Measurements from ENCODE around the gene GMEB2.
"Not testable (repeated sequence)": the region's sequence is repeated elsewhere in the genome, so short reads cannot be mapped to it uniquely, and the experiment has no call there.

Gene GMEB2

DNA sequence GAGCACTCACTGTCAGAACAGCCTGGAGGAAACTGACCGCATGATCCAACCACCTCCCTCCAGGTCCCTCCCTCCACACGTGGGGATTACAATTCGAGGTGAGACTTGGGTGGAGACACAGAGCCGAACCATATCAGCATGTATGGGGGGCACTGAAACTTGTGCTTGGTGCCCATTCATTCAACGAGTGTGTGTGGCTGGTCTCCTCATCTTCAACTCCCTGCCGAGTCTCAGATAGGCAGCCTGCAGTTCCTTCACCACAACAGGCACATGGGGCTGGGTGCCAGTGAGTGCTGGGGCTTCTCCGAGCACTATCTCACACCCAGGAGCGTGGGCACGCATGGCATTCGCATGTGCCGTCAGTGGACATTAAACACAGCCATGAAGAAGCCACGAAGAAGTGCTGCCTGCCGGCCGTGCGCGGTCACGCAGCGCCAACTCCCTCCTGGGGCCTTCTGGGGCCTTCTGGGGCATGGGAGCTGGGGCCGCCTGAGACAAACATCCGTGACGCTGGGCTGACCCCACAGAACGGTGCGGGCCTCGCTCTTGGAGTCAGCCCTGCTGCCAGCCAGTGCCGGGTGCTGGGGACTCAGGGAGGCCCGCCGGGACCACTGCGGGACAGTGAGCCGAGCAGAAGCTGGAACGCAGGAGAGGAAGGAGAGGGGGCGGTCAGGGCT lies 30.5 kb upstream of the GMEB2 start:
- DNase-seq (ENCODE audit: low spot score), result no peak

DNA sequence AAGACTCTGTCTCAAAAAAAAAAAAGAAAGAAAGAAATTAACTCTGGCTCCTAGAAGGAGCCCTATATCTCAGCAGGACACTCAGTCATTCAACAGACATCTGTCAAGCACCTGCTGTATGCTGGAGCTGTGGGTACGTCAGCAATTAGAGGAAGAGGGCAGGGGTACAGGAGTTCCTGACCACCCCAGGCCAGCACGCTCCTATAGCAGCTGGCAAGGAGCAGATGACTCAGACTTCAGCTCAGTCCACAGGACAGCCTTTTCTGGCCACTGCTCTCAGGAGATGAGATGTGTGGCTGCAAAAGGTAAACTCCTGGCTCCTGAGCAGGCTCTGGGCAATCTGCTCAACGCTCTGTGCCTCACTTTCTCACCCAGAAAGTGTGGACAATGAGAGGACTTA lies 29.6 kb upstream of the GMEB2 start:
- no peak for DNase-seq (ENCODE audit: low spot score)

GRCh38 chr20:63655249-63655648 lies 28.3 kb upstream of the GMEB2 start:
- no peak for DNase-seq (ENCODE audit: low spot score)

DNA sequence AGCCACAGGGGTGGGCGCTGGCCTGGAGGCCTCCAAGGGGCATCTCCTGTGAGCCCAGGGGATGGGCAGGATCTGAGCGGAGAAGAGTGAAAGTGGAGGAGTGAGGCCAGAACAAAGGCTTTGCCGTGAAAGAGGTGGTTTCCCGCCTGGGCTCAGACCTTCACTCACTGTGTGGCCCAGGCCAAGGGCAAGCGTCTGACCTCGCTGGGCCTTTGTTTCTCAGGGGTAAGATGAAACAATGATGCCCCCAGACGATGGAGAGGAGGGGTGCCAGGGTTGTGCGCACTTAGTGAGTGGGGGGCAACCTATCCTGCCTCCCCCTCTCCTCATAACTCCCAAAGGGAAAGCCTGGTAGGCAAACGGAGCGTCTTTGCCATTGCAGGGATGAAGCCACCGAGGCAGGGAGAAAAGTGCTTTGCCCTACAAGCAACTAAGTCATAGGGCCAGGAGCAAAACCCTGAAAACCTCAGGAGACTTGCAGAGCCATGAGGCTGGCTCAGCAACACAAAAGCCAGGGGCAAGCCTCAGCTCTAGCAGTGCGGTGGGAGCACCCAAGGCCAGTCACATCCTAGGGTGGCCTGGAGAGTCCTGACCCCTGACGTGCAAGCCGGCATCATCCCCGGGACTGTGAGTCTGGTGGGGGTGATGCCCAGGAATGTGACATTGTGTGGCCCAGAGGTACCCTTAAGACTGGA lies 27.2 kb upstream of the GMEB2 start:
- no peak for DNase-seq (ENCODE audit: low spot score)

DNA sequence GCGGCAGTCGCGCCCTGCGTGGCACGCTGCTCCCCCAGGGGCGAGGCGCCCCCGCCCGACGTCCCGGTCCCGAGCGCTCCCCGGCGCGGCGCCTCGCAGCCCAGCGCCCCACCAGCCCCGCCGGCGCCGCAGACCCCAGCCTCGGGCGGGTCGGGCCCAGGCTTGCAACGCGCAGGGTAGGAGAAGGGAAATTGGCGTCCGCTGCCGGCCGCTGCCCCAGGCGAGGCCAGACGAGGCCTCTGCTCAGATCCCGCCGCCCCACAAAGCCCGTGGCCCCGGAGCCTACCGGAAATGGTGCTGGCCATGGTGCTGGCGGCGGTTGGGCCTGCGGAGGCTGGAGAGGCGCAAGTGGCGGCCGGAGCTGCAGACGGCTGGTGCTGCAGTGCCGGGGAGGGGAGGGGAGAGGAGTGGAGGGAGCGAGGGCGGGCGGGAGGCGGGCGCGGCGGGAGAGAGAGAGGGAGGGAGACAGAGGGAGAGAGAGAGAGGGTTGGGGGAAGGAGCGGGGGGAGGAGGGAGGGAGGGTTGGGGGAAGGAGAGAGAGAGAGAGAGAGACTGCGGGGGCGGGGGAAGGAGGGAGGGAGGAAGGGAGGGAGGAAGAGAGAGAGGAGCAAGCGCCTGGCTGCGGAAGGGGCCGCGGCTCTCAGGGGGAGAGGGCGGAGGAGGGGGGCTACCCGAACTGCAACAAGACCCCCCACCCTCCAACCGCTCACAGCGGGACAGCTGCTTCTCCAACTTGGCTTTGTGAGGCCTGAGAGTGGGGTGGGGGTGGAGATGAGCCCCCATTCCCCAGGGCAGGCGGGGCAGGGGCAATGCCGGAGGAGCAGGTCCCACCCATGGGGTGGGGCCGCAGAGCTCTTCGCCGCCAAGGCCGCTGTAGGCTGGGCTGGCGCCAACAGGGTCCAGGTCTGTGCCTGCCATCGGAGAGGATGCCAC lies 26.4 kb upstream of the GMEB2 start, which contains the start of gene STMN3:
TSS of gene STMN3 (minus strand) at position 384 of the 933 bp plus-strand sequence. CDS start at position 305, 79 bp downstream.
- DNase-seq (ENCODE audit: low spot score), result peak; percentile 82

DNA sequence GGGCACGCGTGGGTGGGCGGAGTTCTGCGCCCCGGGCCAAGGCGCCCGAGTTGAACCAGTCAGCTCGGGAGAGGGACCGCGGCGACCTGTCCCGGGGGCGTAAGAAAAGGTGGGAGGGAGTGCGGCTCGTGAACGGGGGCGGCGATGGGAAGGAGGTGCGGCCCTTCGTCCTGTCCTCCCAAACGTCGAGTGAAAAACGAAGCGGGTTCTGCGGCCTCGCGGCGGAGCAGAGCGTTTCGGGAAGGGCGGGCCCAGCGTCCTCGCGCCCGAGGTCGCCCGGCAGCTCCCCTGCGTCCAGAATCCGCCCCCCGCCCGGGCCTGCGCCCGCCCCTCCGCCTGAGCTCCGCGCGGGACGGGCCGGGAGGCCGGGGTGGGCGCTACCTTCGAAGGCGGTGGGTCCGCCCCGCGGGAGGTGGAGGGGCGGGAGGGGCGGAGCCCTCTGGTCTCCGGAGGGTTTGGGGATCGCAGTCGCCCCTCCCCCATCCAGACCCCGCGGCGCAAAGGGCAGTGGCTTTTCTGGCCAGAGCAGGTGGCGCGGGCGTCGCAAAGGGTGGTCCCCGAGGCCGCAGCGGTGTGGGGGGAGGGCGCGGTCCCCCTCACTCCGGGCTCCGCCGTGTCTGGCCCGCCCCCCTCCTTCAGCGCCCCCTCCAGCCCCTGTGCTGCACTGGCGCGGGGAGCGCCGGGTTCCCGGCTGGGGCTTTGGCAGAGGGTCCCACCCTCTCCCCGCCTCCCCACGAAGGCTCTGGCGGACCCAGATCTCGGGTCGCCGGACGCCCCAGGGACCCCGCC lies 25.5 kb upstream of the GMEB2 start:
- DNase-seq (ENCODE audit: low spot score), result no peak

- no peak for DNase-seq (ENCODE audit: low spot score)
Observed at GRCh38 chr20:63651942-63652191, 25.0 kb upstream of the GMEB2 start.

GRCh38 chr20:63650486-63650885 lies 23.6 kb upstream of the GMEB2 start:
- DNase-seq (ENCODE audit: low spot score), result not testable (repeated sequence)

DNA sequence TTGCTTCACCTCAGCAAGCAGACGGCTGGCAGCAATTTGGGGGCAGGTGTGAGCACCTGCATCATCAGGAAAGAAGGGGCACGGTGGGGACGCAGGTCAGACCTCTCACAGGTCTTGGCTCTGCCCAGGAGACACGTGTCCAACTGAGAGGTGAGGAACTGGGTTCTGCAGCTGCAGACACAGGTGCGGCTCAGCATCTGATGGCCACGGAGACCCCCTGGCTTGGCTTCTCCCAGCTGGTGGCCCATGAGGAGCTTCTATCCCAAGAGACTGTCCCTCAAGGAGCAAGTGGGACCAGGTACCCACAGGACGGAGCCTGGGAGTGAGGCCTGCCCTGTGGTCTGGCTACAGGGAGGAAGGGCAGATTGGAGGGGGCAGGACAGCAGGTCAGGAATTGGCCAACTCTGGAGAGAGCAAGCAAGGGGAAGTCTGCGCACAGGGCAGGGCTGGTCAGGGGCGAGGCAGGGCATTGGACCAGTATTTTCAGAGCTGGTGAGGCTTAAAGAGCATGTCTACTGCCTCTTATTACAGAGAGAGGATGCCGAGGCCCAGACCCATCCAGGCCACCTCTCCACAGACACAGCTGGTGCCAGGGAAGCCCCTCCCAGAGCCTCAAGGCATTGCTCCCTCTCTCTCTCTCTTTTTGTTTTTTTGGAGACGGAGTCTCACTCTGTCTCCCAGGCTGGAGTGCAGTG lies 22.1 kb upstream of the GMEB2 start:
- DNase-seq (ENCODE audit: low spot score), result no peak

DNA sequence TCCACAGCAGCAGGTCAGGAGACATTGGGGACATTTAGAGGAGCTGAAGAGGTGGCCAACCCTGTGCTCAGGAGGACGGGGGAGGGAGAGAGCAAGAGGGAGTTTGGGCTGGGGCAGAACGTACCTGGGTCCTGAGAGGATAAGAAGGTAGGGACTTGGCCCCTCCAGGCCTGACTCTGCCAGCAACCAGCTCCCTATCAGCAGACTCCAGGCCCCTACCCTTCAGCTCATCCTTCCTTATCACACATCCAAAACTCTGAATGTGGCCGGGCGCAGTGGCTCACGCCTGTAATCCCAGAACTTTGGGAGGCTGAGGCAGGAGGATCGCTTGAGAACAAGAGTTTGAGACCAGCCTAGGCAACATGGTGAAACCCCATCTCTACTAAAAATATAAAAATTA lies 21.3 kb upstream of the GMEB2 start:
- DNase-seq (ENCODE audit: low spot score), result no peak

GRCh38 chr20:63645218-63645617 lies 18.3 kb upstream of the GMEB2 start:
- no peak for DNase-seq (ENCODE audit: low spot score)

DNA sequence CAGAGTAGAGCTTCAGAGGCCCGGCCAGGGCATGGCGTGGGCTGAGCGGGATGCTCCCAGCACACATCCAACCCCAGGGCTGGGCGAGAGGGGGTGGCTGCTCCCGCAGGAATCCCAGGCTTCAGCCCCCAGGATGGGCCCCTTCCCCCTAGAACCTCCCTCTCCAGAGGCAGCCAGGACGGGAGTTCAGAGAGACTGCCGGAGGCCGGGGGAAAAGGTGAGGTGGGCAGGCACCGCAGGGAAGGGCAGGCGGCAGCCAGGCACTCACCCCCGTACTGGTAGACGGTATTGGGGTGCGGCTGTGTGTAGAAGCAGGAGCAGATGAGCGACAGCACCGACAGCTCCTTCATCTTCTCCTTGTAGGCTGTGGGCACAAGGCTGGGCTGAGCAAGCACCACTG lies 17.0 kb upstream of the GMEB2 start:
- DNase-seq (ENCODE audit: low spot score), result no peak

DNA sequence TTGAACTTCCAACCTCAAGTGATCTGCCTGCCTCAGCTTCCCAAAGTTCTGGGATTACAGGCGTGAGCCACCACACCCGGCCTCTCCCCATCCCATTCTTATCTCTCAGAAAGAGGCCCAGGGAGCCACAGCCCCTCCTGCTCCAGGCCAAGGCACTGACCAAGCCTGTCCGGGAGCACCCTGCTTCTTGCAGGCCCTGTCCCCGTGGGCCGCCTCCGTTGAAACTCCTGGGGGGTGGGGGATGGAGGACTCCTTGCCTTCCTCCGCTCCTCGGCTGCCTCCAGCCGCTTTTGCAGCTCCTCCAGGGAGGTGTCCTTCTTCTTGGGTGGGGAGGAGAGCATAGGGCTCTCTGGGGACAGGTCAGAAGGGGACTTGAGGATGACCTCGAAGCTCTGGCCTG lies 16.6 kb upstream of the GMEB2 start:
- DNase-seq (ENCODE audit: low spot score), result no peak

DNA sequence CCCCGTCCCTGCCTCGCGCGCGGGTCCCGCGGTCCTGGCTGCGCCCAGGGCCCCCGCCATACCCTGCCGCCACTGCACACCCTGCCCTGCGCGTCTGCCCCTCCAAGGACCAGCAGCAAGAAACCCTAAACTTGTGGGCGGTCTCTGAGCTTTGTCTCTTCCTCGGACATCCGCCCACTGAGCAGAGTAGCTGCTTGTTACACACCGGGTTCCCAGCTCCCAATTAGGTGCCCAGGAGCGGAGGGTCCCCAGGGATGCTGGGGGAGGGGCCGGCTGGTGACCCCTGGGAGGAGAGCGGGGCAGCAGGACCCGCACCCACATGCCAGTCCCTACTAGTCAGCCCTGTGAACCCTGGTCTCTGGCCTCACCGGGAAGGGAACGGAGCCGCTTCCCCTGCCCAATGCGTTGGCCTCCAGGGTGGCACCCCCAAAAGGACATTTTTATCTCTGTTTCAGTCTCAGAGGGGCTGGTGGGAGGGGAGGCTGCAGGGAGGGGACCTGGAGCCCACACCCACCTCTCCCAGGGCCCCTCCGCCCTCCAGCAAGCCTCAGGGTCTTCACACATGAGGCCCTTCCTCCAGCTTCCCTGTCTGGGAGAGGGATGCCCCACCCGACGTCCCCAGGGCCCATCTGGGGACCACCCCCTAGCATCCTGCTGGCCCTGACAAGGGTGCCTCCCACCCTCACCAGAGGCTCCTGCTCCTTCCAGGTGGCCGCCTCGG lies 15.8 kb upstream of the GMEB2 start:
- no peak for DNase-seq (ENCODE audit: low spot score)

- DNase-seq (ENCODE audit: low spot score), result peak; percentile 99
Observed at GRCh38 chr20:63641792-63642523, 15.1 kb upstream of the GMEB2 start.

GRCh38 chr20:63641146-63641791 lies 14.4 kb upstream of the GMEB2 start:
- DNase-seq (ENCODE audit: low spot score), result peak; percentile 61

GRCh38 chr20:63640686-63641085 lies 13.8 kb upstream of the GMEB2 start:
- DNase-seq (ENCODE audit: low spot score), result not testable (repeated sequence)

DNA sequence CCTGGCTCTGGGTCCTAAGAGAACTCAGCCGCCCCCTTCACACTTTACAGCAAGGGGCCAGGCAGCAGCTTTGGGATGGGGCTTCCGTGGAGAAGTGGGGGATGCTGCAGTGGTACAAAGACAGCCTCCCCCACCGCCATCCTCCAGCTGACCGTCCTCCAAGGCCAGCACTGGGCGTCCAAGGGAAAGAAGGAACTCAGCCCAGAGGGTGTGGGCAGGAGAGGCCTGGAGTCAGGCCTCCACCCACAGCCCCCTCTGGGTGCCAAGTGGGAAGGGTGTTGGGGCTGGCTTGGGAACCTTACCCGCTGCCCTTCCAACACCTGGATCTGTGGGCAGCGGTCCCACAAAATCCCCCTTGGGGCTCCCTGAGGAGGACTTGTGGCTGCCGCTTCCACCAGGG lies 13.2 kb upstream of the GMEB2 start:
- DNase-seq (ENCODE audit: low spot score), result no peak

Data from CD4-positive, alpha-beta T cell treated with Interleukin-6 at 100 ng/mL for 8 hours (primary cell).